CD4-positive, alpha-beta T cell treated with Interleukin-15 for 1 hour (primary cell): ENCODE measurements around the gene MCM3.

Experiments used
- DNase-seq: peaks from one replicate; pipeline ENCODE4 v3.0.0-alpha.2; 2020

The MCM3 gene

GRCh38 chr6:52301326-52301725 is 16.8 kb upstream of the MCM3 start:
- DNase-seq: no peak

- DNase-seq: no peak
Observed at GRCh38 chr6:52300489-52300931, 16.0 kb upstream of the MCM3 start.

- no peak for DNase-seq
Observed at GRCh38 chr6:52299653-52300052, 15.1 kb upstream of the MCM3 start.

GRCh38 chr6:52297433-52297832 is 12.9 kb upstream of the MCM3 start:
- DNase-seq: no peak

- no peak for DNase-seq
Observed at GRCh38 chr6:52293067-52293466, 8.5 kb upstream of the MCM3 start.

GRCh38 chr6:52288841-52289240 is 4.3 kb upstream of the MCM3 start:
- no peak for DNase-seq

GRCh38 chr6:52288216-52288615 is 3.7 kb upstream of the MCM3 start:
- no peak for DNase-seq

GRCh38 chr6:52286798-52287432 is 2.4 kb upstream of the MCM3 start:
- DNase-seq: peak; percentile 46

- DNase-seq: no peak
Observed at GRCh38 chr6:52285177-52286068, 881 bp upstream of the MCM3 start.

- DNase-seq: no peak
Observed at GRCh38 chr6:52284131-52284459, 447 bp downstream of the MCM3 start.

GRCh38 chr6:52283111-52283510 is 1.4 kb downstream of the MCM3 start:
- no peak for DNase-seq

GRCh38 chr6:52276130-52276529 is 8.4 kb downstream of the MCM3 start:
- no peak for DNase-seq

GRCh38 chr6:52271852-52272460 is 12.6 kb downstream of the MCM3 start:
- no peak for DNase-seq

- DNase-seq: peak; percentile 66
Observed at GRCh38 chr6:52263709-52264540, 20.6 kb downstream of the MCM3 start.

- no peak for DNase-seq
Observed at GRCh38 chr6:52262620-52263344, 21.8 kb downstream of the MCM3 start.

- no peak for DNase-seq
Observed at GRCh38 chr6:52261229-52261628, 23.3 kb downstream of the MCM3 start.

GRCh38 chr6:52260634-52261033 is 23.9 kb downstream of the MCM3 start:
- DNase-seq: no peak

GRCh38 chr6:52255434-52255833 is 29.1 kb downstream of the MCM3 start:
- DNase-seq: no peak

GRCh38 chr6:52254731-52255378 is 29.7 kb downstream of the MCM3 start:
- no peak for DNase-seq

GRCh38 chr6:52253494-52253893 is 31.0 kb downstream of the MCM3 start:
- no peak for DNase-seq

- DNase-seq: no peak
Observed at GRCh38 chr6:52251113-52251512, 33.4 kb downstream of the MCM3 start.

- DNase-seq: no peak
Observed at GRCh38 chr6:52249078-52249477, 35.5 kb downstream of the MCM3 start.
